ENCODE measurements around the gene LRRC8A.

Gene LRRC8A

DNA sequence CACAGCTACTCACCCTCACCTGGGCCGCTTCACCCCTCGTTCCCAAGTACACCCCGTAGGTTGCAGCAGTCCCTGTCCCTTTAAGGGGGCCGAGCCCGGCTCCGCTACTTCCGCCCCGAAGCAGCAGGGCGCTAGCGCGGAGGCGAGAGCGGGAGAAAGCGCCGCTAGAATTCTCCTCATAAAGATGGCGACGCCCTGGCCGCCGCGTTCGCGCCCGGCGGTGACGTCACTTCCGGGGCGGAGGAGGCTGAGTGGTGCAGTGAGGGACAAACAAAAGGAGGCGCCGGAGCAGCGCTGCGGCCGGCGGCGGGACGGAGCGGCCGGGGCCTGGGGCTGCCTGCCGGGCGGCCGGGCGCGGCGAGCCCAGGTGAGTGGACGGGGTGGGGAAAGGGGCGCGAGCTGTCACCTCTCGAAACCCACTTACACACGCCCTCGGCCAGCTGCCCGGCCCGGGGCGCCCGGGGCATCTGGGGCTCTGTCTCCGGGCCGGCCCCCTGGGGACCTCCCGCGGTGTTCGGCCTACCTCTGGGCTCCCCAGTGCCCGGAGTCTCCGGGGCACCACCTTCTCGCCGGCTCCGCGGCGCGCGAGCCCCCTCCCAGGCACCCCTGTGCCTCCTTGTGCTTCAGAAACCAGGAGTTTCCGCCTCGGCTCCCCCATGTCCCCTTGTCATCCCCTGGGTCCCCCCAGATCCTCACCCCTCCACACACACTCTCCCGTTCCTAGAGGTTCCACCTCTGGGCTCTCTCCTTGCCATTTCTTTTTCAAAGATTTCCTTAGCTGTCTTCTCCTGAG, at the start of gene LRRC8A, which contains the start of gene KYAT1:
TSS of gene LRRC8A (plus strand) at position 250 of the 793 bp plus-strand sequence. CDS start 25,032 bp downstream, outside the sequence.
TSS of gene KYAT1 (minus strand) at position 67 of the 793 bp plus-strand sequence. CDS start 36,545 bp downstream, outside the sequence.
- H4K20me1 ChIP-seq (ENCODE audit: control insufficient read depth, insufficient read depth, low read depth, low read length): no peaks in the 10 kb centered on the region
- H3K27me3 ChIP-seq (ENCODE audit: control insufficient read depth, low read length): no peaks in the 10 kb centered on the region
- H3K4me3 ChIP-seq (ENCODE audit: low read length): peak within 1 kb of the TSS; percentile 82
- H3K4me1 ChIP-seq (ENCODE audit: control insufficient read depth, low read length): peaks cover 31% of the 10 kb centered on the region
- peaks cover 6% of the 10 kb centered on the region for H3F3A ChIP-seq (ENCODE audit: control insufficient read depth, insufficient read depth)
- no peak for TF ChIP-seq EZH2phosphoT487 (IDR thresholded peaks at IDR 0.05; ENCODE audit: borderline replicate concordance, low read length)
- TF ChIP-seq, protein P1, sequence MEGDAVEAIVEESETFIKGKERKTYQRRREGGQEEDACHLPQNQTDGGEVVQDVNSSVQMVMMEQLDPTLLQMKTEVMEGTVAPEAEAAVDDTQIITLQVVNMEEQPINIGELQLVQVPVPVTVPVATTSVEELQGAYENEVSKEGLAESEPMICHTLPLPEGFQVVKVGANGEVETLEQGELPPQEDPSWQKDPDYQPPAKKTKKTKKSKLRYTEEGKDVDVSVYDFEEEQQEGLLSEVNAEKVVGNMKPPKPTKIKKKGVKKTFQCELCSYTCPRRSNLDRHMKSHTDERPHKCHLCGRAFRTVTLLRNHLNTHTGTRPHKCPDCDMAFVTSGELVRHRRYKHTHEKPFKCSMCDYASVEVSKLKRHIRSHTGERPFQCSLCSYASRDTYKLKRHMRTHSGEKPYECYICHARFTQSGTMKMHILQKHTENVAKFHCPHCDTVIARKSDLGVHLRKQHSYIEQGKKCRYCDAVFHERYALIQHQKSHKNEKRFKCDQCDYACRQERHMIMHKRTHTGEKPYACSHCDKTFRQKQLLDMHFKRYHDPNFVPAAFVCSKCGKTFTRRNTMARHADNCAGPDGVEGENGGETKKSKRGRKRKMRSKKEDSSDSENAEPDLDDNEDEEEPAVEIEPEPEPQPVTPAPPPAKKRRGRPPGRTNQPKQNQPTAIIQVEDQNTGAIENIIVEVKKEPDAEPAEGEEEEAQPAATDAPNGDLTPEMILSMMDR (IDR thresholded peaks at IDR 0.05; ENCODE audit: low read depth, low read length, poor library complexity, severe bottlenecking): no peak
- no peaks in the 10 kb centered on the region for H3K9me2 ChIP-seq (replicated peaks; ENCODE audit: control insufficient read depth, low read length)
- H3K79me2 ChIP-seq (ENCODE audit: control insufficient read depth, low read length): peaks cover 86% of the 10 kb centered on the region
- H3K9me3 ChIP-seq (ENCODE audit: control insufficient read depth, insufficient read depth, low read length): no peaks in the 10 kb centered on the region
- H3K27ac ChIP-seq (ENCODE audit: low read depth, low read length): peak within 1 kb of the TSS; percentile 89
- peak within 1 kb of the TSS; percentile 82 for H3K4me2 ChIP-seq (ENCODE audit: low read length)
- peaks cover 26% of the 10 kb centered on the region for H3K36me3 ChIP-seq (ENCODE audit: control insufficient read depth, low read length)

DNA sequence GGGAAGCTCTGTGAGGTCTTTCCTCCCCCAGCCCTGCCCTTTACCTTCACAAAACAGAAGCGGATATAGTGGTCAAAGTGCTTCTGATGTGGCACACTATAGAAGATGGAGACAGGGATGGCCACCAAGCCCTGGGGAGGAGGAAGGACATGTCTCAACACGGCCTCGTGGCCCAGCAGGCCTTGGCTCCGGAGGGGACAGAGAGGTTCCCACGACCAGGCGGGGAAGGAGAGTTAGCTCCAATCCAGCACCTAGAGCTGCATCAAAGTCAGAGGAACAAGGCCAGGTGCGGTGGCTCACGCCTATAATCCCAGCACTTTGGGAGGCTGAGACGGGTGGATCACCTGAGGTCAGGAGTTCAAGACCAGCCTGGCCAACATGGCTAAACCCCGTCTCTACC, 48.2 kb upstream of the LRRC8A start:
- no peak overlapping the region for H3K27ac ChIP-seq (ENCODE audit: low read depth, low read length)

DNA sequence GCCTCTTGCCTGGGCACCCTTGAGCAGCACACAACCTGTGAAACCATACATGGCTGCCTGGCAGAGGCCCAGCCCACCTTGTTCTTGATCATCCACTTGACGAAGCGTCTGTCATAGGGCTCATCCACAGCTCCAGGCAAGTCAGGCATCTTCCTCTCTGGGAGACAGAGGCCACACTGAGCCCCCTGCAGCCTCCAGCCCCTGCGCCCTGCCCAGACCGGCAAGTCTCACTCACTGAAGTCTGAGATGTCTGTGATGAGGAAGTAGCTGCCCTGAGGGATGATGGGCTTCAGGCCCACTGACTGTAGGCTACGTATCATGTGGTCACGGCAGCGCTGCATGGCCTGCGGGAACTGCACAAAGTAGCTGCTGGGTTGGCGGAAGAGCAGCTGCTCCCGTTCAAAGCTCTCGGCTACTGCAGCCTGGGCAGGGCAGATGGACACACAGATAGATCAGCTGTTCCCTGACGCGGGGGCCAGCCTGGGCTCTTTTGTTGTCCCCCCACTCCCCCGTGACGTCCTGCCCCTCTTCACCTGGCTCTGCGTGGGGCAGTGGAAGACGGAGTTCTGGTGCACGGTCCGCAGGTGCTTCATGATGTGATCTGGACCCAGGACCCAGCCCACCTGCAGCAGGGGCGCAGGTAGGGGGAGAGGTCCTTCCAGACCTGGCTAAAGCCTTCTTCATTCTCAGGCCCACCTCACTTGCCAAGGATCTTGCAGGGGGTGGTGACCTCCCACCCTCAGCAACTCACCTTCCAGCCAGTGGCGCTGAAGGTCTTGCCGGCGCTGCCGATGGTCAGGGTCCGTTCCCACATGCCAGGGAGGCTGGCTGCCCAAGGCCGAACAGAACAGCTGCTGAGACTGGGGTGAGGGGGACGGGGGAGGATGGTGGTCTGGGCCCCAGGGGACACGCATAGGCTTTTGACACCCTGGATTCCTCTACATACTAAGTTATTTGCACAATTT, 46.4 kb upstream of the LRRC8A start:
- H3K27ac ChIP-seq (ENCODE audit: low read depth, low read length): no peak overlapping the region
- no peaks in the 10 kb centered on the region for H3K27me3 ChIP-seq (ENCODE audit: control insufficient read depth, low read length)
- H4K20me1 ChIP-seq (ENCODE audit: control insufficient read depth, insufficient read depth, low read depth, low read length): no peaks in the 10 kb centered on the region
- no peaks in the 10 kb centered on the region for H3K79me2 ChIP-seq (ENCODE audit: control insufficient read depth, low read length)
- H3F3A ChIP-seq (ENCODE audit: control insufficient read depth, insufficient read depth): no peaks in the 10 kb centered on the region
- H3K36me3 ChIP-seq (ENCODE audit: control insufficient read depth, low read length): peaks cover 19% of the 10 kb centered on the region; the same call in 1 of the 2 replicates
- H3K4me2 ChIP-seq (ENCODE audit: low read length): no peak overlapping the region
- no peak overlapping the region for H3K4me3 ChIP-seq (ENCODE audit: low read length)
- no peak for TF ChIP-seq EZH2phosphoT487 (IDR thresholded peaks at IDR 0.05; ENCODE audit: borderline replicate concordance, low read length)
- TF ChIP-seq, protein P1 (IDR thresholded peaks at IDR 0.05; ENCODE audit: low read depth, low read length, poor library complexity, severe bottlenecking): no peak
- no peaks in the 10 kb centered on the region for H3K9me2 ChIP-seq (replicated peaks; ENCODE audit: control insufficient read depth, low read length)
- H3K9me3 ChIP-seq (ENCODE audit: control insufficient read depth, insufficient read depth, low read length): no peaks in the 10 kb centered on the region
- no peaks in the 10 kb centered on the region for H3K4me1 ChIP-seq (ENCODE audit: control insufficient read depth, low read length)

More for the DNA sequence above, 48.2 kb upstream of the LRRC8A start:
- peaks cover 7% of the 10 kb centered on the region for H3K79me2 ChIP-seq (ENCODE audit: control insufficient read depth, low read length)
- no peaks in the 10 kb centered on the region for H4K20me1 ChIP-seq (ENCODE audit: control insufficient read depth, insufficient read depth, low read depth, low read length)
- H3K4me1 ChIP-seq (ENCODE audit: control insufficient read depth, low read length): peaks cover 6% of the 10 kb centered on the region
- H3K27me3 ChIP-seq (ENCODE audit: control insufficient read depth, low read length): no peaks in the 10 kb centered on the region
- H3K4me3 ChIP-seq (ENCODE audit: low read length): no peak overlapping the region
- TF ChIP-seq, protein P1 (IDR thresholded peaks at IDR 0.05; ENCODE audit: low read depth, low read length, poor library complexity, severe bottlenecking): no peak
- no peak for TF ChIP-seq EZH2phosphoT487 (IDR thresholded peaks at IDR 0.05; ENCODE audit: borderline replicate concordance, low read length)
- H3K4me2 ChIP-seq (ENCODE audit: low read length): no peak overlapping the region
- H3K36me3 ChIP-seq (ENCODE audit: control insufficient read depth, low read length): peaks cover 19% of the 10 kb centered on the region; the same call in 1 of the 2 replicates
- H3K9me3 ChIP-seq (ENCODE audit: control insufficient read depth, insufficient read depth, low read length): no peaks in the 10 kb centered on the region
- H3F3A ChIP-seq (ENCODE audit: control insufficient read depth, insufficient read depth): no peaks in the 10 kb centered on the region
- H3K9me2 ChIP-seq (replicated peaks; ENCODE audit: control insufficient read depth, low read length): no peaks in the 10 kb centered on the region

Data from DOHH2 (cell line).